Hindlimb muscle (tissue), 1 donor: Measurements from ENCODE around the gene GNAI1. TPM values are rescaled to one million over a fixed set of nuclear protein-coding genes. Genes with fewer than 3 reads are reported as not detected.

Experiments
- DNase-seq: peaks from one replicate; pipeline ENCODE4 v3.0.0-alpha.2; 2013
- polyA plus RNA-seq: library from polyadenylated mRNA; unstranded; fragments of 120-200 nt; gene quantifications from one replicate; pipeline ENCODE4 v1.2.1, GENCODE V29; 2013; ENCODE audit not compliant: insufficient read length

GNAI1 gene
- polyA plus RNA-seq, 1 donor: 33.1 TPM

DNA sequence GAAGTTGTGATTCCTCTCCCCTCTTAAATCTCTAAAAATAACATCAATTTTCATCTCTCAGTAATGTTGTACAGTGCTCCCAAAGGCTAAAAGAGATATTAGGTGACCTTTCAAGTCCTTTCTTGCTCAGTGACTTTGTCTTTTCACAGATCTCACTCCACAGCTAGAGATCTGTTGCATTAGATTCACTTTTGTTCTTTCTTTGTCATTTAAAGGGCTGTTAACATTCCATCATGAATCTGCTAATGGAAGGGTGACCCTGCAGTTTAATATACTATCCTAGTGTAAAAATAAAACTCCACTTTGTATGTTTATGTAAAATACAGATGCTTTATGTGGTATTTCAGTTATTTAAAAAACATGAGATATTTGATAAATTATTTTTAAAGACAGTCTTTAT is 30.5 kb downstream of the GNAI1 start:
- DNase-seq: no peak

DNA sequence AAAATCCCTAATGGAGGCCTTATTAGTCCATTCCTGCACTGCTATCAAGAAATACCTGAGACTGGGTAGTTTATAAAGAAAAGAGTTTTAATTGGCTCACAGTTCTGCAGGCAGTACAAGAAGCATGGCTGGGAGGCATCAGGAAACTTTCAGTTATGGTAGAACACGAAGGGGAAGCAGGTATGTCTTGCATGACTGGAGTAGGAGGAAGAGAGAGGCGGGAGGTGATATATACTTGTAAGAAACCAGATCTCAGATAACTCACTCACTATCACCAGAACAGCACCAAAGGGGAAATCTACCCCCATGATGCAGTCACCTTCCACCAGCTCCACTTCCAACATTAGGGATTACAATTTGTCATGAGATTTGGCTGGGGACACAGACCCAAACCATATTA is 35.8 kb downstream of the GNAI1 start:
- no peak for DNase-seq

GRCh38 chr7:80172387-80172786 is 37.8 kb downstream of the GNAI1 start:
- no peak for DNase-seq

- DNase-seq: no peak
Observed at GRCh38 chr7:80175744-80176143, 41.1 kb downstream of the GNAI1 start.

GRCh38 chr7:80181411-80181810 is 46.8 kb downstream of the GNAI1 start:
- no peak for DNase-seq

DNA sequence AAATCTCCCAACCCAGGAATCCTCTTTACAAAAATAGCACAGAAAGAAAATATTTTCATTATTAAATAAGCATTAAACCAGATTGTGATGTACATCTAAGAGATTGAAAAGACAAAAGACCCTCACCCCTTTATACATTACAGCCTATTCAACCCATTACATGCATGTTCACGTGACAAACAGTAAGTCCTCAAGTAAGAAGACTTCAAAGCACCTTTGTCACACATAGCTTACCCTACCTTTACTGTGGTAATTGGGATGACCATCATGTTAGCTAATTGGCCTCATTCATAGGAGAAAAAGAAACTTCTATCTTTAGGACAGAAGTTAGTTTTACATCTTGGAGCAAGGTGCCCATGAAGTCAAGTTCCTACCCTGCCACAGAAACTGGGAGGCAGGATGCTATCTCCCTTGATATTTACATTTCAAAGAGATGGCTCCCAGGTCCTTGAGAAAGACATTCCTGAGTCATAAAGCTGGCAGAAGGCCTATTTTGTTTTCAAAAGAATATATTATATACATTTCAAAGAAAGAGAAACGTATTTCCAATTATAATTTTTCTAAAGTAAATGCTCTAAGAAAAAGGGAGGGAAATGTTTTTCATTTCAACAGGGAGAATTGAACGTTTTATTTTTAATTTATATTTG is 48.1 kb downstream of the GNAI1 start:
- no peak for DNase-seq

- no peak for DNase-seq
Observed at GRCh38 chr7:80183351-80183750, 48.7 kb downstream of the GNAI1 start.

- DNase-seq: no peak
Observed at GRCh38 chr7:80183900-80184685, 49.5 kb downstream of the GNAI1 start.

DNA sequence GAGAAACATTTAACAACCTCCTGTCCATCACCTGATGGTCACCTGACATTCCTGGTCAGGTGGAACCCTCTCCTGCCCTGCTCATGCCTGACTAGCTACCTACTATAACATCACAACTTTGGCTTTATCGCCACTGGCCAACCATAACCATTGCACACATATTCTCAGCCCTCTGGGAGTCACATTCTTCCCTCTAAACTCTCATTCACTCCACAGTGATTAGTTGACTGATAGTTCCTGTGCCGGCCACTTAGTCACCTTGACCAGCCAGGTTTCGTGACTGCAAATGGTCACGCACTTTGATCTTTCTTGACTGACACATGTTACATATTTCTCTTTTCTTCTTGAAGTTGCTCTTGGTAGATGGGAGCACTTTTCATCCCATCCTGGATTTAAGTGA is 50.1 kb downstream of the GNAI1 start:
- no peak for DNase-seq

DNA sequence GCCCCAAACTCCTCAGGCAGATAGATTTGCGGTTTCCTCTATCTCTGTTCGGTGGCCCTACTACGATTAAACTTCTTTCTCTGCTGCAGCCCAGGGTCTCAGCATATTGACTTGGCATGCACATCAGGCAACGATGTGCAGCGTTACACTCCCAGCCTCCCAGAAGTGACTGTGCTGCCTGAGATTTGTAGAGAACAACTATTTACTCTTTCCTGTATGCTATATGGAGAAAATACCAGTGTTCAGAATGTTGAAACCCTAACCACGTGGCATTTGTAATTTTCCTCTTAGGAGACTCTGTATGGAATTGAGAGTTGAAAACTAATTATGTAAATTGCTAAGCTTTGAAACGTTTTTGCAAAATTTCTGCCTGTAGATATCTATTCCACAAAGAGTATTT is 50.9 kb downstream of the GNAI1 start:
- no peak for DNase-seq

DNA sequence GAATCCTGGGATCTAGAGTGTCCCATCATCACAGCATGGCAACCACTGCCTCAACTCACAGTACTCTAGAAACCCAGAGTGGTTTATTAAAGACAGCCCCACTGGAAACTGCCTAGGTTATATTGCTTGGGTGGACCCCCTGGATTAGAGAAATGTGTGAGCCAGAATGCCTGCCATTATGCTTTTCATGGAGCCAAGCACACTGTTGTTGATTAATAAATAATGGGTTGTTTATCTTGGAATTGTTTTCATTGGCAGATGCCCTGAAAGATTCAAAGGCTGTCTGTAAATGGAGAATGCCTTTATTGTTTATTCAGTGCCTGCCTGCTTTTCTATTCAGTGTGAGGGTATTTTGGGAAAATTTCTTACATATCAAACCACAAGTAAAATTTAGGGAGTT is 52.1 kb downstream of the GNAI1 start:
- no peak for DNase-seq

DNA sequence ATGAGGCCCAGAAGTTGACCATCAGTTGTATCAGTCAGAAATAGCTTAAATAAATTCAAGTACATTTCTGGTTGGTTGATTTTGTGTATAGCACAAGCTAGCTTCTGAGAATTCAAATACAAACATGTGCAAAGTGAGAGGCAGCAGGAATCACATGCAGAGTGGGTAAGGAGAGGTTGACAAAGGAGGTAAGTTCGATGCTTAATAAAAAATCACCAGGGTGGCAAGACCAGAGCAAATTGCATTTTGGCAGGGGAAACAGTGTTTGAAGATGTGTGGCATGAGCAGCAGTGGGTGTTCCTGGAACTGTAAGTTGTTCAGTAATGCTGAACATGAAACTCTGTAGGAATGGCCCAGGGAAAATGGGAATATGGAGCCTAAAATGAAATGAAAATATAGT is 52.6 kb downstream of the GNAI1 start:
- no peak for DNase-seq

- DNase-seq: no peak
Observed at GRCh38 chr7:80187727-80188126, 53.1 kb downstream of the GNAI1 start.

DNA sequence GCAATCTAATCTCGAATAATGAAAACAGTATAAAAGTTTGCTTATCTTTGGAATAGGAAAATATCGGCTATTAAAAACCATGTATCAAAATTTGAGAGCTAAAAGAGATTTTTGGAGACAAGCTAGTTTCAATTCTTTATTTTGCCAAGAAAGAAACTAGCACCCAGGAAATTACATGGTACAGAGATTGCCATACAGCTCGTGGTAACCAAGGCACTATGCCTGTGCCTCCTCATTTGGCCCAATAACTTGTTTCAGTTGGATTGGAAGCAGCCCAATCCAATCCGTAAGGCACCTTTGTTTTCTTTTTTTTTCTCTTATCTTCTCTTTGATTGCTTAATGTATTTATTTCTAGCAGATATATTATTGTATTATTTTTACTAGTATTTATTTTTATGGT is 55.0 kb downstream of the GNAI1 start:
- no peak for DNase-seq

GRCh38 chr7:80197627-80198026 is 63.0 kb downstream of the GNAI1 start:
- DNase-seq: no peak

DNA sequence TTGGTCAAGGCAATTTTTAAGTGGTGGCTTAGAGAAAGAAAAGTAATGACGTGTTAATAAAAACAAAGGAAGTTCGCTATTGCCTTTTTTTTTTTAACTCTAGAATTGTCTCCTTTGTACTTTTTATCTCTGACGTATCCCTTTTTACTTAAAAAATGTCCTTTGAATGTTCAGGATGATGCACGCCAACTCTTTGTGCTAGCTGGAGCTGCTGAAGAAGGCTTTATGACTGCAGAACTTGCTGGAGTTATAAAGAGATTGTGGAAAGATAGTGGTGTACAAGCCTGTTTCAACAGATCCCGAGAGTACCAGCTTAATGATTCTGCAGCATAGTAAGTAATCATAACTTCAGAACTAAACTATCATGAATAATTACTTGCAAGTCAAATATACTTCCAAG is 64.4 kb downstream of the GNAI1 start:
- no peak for DNase-seq

DNA sequence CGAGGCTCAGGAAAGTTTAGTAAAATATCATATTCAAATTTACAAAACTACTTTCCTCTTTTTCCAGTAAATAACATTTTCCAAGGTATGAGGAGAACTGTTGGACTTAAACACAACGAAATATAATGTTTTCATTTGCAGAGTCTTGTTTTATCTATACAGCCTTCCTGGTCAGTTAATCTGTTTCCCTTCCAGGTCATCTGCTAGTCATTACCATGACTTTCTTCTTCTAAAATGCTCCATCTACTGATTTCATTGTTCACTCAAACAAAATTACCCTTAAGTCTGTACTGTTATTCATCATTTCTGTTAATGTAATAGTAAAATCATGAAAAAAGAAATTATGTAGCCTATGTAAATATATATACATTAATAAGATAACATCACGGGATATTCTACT is 69.8 kb downstream of the GNAI1 start:
- DNase-seq: no peak

GRCh38 chr7:80204919-80205318 is 70.3 kb downstream of the GNAI1 start:
- no peak for DNase-seq

GRCh38 chr7:80206763-80207162 is 72.1 kb downstream of the GNAI1 start:
- DNase-seq: no peak

DNA sequence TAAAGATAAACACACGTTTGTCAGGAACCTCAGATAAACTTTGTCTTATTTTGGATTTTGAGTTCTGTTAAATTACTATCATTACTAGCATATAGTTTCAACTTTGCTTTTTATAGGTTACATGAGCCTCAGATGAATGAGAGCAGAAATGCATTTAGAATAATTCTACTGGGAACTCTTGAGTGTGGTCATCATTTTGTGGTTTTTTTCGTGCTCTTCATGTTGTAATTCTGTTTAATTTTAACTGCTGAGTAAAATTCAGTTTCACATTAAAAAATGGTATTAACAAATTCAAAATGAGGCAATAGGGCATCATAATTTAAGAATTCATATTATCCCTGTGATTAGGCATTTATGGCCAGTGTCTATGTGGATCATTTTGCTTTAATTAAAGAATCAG is 72.9 kb downstream of the GNAI1 start:
- DNase-seq: no peak

- DNase-seq: no peak
Observed at GRCh38 chr7:80208700-80209099, 74.1 kb downstream of the GNAI1 start.

DNA sequence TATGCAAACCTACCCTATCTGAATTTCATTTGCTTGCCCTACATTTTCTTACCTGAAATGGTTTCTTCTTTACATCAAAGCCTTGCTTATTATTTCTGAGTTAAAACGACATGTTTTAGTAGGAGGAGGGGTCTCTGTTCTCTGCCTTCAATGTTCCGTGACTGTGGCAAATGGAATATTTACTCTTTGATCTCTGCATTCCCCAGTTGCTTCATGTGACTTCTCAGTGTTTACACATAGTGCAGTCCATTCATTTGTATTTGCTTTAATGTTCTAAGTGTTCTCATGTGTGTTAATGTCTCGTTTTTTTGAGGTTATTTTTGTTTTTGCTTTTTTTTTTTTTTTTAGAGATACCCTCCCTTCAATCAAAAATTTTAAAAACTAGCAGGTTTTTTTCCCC is 75.8 kb downstream of the GNAI1 start:
- DNase-seq: no peak

GRCh38 chr7:80213814-80214213 is 79.2 kb downstream of the GNAI1 start:
- DNase-seq: no peak

DNA sequence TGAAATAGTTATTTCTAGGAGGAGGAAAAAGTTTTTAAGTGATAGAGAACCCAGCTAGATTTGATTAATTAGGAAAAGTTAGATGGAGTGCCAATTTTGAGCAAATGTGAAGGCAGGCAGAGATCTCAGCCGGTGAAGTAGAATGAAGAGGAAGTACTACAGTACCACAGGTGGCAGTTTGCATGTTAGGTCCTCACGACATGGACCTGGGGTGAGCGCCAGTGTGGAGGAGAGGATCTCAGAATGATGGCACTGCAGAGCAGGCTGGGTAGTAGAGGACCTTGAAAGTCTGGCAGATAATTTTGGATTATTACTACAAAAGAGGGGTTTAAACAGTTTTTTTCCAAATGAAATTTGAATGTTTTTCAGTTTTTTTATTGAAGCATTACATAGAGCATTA is 81.1 kb downstream of the GNAI1 start:
- DNase-seq: no peak
